Fibroblast of upper back skin (primary cell): ENCODE results near the gene NAPG.
A peak's percentile ranks its signal among the peaks of the same experiment; 100 is the strongest.
"Not testable (repeated sequence)": the region's sequence is repeated elsewhere in the genome, so short reads cannot be mapped to it uniquely, and the experiment has no call there.

ENCODE experiments used
- DNase-seq: peaks from one replicate; pipeline ENCODE4 v3.0.0-alpha.2; 2013

Gene NAPG

DNA sequence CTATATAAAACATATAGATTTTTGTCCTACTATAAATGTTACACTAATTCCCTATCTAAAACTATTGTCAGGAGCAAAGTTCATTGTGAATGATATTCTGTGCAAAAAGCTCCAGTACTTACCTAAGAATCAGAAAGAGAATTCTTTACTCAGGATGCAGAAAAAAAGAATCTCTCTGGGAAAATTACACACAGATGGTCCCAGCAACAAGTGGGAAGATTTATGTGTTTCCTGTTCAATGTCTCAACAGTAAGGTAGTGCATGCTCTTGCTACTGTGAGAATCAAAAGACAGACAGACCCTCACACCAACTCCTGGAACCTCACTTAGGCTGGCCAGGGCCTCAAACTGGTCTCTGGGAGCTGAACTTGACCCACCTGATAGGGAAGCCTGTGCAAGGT, 11.2 kb upstream of the NAPG start:
- peak; percentile 56 for DNase-seq

DNA sequence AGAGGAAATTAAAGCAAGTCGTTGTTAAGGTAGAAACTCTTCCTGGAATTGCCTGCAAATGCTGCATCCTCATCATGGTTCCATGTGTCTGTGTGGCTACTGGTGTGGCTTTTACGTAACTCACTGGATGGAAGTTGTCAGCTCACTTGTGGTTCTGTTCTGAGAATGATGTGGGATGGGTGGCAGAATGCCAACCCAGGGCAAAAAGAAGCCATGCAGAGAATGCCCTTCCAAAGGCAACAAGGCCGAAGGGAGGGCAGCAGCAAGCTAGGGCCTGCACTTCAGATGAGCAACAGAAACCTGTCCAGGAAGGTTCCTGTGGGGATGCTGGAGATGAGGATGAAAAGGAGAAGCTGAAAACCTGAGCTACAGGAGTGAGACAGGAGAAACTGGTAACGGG, 10.4 kb upstream of the NAPG start:
- DNase-seq = no peak

DNA sequence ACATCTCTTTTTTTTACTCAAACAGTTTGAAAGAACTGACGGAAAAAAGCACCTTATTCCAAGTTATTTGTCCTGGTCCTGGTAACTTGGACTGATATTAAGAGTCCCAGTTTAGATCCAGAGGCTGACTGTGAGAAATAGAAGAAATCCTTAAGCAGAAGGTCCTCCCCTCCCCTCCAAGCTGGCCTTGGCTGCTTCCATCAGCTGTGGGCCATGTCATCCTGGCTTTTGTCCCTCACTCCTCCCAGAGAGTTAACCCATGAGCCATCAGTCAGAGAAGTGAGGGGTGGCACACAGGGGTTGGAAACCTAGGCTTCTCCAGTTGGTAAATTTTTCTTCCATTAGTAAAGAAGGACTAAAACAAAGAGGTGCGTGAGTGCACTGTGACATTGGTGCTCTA, 9.7 kb upstream of the NAPG start:
- DNase-seq = no peak

DNA sequence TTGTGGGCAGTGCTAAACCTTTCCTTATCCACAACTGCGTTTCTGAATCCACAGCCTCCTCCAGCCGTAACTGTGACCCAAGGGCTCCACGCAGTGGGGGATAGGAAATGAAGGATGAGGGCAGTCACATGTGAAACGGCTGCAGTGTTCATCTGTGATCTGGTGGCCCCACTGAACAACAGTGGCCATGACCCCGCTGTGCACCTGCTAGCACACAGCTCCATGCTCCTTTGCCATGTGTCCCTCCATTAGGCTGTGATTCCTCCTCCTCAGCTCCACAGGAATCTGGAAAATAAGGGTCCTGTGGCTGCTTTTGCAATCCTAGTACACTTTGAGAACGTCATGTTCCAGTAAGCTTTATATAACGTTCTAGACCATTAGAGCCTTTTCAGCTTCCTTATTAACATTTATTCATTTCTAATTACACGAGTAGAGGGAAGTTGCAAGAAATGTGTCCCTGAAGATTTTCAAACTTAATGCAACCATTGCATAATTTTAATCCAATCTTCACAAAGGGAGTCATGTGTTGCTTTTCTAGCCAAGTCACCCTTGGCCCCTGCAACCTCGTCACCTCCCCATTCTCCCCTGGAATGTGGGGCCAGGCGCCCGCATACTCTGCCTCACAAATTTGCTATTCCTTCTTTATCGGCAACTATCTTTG, 7.1 kb upstream of the NAPG start:
- DNase-seq = peak; percentile 62

DNA sequence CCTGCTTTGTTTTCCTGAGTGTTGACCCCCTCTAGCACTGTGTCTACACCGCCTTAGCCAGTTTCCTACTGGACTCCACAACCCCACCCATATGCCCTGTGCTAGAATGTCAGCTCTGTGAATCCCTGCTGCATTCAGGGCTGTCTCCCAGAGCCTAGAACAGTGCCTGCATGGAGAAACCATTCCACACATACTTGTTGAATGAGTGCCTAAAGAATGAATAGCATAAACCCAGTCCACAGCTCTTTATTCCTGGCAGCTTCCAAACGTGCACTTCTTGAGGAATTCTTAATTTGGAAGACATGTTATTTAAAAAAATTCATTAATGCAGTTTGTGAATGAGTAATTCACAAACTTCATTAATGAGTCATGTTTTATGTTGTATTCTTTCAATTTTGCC, 6.5 kb upstream of the NAPG start:
- peak; percentile 68 for DNase-seq

DNA sequence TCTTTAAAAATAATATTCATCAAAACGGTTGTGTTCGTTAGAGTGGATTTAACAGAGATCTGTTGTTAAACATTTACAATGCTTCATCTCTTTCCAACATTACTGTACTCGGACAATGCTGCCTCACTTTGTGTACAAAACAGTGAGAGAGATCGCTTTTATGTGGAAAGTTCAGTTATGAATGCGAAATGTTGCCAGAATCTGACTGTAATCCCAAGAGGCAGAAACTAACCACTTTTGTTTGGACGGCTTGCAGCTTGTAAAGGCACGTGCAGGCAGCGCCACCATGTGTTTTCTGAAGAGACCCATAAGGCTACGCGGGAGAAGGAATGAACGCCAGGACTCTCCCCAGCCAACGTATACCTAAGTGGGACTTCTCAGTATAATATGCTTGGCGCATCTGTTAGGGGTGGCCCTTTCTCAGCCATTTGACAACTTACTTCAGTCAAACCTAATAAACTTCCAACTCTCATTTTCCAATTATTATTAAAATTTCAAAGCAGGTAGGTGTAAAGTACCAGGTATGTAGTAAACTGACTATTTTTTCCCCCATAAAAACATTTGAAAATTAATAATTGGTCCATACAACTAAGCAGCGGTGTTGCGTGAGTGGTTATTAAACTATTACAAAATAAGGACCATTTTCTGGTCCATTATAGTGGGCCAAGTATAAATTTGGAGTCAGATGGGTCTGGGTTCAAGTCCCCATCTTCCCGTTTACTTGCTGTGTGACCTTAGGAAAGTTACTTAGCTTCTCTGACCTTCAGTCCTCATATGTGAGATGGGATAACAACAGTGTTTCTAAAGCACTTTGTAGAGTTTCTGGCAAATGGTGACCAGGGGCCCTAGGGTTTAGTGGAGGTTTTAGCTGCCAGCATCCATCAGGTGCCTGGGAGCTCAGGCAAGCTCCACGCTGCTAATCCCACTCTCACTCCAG, 5.6 kb upstream of the NAPG start:
- peak; percentile 96 for DNase-seq

DNA sequence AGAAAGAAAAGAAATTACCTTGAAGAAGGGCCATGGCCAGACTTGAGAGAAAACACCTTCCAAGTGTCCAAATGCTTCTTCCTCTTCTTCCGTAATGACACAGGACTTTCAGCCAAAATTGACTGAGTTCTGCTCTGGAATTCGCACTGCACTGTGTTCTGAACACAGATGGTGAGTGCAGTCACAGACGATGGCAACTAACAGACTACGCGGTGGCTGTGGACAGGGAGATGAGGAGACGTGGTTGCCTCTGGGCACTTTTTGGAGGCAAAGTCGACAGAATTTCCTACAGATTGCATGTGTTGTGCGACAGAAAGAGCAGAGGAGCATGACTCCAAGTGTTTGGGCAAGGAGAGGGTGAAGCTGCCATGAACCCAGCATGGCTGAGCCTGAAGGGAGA, 4.3 kb upstream of the NAPG start:
- DNase-seq = no peak

DNA sequence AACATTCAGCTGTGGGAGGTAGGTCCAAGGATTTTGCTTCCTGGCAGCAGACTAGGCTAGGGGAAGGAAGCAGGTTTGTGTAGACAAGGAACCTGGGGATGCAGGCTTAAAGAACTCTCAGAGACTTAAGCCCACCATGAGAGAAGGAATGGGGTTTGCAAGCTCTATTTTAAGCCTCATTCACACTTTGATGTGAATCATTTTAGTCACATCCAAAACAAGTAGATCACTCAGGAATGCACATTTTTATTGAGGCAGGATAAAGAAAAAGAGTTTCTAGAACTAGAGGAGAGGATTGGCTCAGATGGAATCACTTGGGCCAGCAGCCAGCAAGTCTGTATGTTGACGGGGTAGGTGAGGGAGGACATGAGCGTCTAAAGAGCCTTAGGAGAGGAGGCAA, 3.3 kb upstream of the NAPG start:
- DNase-seq = no peak

DNA sequence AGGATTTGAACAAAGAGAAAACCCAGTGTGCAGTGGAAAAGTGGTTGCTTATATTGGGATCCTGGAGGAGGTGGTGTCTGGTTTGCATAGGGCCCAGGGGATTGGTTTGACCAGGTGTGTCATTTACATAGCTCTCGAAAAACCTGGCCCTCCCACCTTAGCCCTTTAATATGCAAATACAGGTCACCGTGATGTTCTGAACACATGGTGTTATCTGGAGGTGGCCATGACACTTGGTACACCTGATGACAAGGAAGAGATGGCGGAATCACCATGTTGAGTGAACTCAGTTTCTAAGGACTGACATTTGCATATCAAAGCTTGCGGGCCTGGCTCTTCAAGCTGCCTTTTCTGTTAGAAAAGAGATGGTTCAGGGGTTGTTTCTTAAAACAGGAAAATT, 2.3 kb upstream of the NAPG start:
- DNase-seq = no peak

DNA sequence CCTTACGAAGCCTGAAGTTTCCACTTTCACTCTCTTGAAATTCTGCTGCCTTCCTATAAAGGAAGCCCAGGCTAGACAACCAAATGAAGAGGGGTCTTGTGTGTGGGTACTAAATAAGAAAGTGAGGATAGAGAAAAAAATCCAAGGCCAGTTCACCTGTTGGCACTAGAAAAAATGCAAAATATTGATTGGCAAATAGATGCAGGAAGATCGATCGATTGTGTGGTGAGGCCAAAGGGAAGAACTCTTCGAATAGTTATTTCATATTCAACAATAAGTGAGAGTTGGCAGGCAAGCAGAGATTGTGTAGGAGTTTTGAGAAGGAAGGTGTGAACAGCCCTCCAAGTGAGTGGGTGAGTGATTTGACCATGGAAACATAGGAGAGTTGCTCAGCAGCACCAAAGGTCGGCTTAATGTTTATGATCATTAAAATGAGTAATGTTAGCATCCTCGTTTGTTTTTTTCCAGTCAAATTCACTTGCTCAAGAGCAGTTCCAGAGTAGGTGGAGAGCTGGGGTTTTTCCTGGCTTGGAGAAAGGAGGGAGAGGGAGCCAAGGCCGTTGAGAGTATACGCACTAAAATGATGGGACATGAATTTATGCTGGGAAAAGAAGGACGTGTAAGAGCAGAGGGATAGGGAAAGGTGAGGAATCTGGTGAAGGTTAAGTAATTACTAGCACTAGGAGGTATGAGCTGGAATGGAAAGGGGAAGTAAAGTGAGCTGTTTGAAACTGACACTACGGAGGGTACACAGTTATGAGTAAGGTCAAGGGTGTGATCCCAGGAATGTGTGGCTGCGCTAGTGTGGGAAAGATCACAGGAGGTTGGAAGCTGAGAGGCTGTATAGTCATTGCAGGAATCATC, 1.1 kb upstream of the NAPG start:
- DNase-seq = peak; percentile 66

DNA sequence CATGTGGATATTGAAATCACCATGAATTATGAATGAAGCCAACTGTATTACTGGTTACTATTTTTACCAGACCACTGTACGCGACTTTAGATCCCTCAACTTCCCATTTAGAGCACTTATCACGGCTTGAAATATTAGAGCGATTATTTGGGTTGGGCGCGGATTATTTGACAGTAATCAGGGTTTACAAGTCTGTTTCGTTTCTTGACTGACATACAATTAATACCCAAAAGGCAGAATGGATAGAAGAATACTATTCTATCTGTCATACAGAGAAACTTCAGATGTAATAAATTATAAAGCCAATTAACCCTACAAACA, 496 bp upstream of the NAPG start:
- DNase-seq = no peak

DNA sequence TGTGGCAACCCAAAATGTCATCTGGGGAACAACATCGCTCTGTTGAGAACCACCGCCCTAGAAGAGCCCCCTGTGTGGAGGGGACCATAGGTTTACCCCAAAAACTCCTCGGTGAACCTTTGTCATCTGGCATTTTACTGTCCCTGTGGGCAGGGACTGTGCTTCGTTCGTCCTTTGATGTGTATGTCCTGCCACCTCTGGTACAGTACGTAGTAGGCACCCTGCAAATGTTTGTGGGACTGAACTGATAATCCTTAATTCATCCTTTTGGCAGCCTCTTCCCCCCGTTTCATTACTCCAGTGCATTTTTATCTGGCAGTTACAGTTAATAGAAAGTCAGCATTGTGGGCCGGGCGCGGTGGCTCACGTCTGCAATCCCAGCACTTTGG, 728 bp downstream of the NAPG start:
- no peak for DNase-seq

DNA sequence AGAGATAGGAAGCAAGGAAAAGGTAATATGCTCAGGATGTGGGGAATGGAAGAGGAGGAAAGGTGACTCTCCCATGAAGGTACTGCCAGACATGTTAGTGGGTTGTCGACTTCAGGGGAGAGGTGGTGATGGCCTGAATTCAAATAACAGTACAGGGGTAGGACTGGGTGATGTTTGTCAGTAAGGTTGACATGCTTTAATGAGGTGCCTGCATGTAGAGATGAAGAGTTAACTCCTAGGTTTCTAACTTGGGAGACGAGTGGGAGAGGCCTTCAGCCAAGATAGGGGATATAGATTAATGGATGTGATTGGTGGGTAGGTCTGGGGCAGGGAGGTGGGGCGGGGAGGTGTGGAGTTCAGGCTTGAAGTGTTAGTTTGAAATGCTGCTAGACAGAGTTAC, 2.6 kb downstream of the NAPG start:
- DNase-seq = no peak

DNA sequence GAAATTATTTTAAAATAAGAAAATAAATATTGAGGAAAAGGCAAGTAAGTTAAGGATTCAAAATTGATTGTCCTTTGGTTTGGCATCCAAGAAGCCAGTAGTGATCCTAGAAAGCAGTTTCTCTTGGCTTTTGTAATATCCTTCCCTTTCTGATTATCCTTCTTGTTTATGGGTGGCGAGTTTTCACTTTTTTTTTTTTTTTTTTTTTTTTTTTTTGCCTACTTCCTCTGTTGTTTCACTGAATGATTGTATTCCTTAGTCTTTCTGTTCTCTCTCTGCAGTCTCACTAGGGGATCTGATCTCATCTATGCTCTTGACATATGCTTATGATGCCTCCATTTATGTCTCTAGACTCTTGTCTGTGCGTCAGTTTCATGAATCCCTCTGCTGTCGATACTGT, 4.2 kb downstream of the NAPG start:
- no peak for DNase-seq

DNA sequence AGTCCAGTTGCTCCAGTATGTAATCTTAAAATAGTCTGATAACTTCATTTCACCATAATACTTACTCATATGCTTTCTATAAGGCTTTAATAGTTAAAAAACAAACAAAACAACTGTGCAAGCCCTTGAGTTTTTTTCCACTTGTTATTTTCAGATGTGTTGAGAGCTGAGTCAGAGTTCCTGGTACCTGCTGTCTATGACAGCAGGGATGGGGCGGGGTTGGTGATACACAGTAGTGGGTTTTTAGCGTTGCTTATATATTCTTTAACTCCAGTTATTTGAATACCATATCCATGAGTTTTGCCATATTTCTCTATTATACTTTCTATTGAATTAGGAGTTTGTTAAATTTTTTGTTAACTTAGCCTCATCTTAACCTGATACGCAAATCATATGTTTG, 5.0 kb downstream of the NAPG start:
- DNase-seq = no peak

DNA sequence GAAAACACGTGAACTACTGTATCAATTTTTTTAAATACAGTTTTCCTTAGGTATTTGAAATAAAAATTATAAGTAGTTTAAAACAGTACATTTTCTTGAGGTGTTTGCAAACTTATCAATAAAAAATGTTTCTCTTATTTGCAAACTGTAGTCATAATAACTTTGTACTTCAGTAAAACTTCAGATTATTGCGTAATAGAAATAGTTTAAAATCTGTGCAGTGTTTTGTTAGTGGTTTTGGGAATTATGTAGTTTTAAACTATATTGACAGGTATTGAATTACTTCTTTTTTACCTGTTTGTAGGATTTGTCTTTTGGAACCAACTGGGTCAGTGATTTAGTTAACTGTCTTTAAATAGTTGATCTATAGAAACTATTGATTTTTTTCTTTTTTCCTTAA, 7.3 kb downstream of the NAPG start:
- no peak for DNase-seq

DNA sequence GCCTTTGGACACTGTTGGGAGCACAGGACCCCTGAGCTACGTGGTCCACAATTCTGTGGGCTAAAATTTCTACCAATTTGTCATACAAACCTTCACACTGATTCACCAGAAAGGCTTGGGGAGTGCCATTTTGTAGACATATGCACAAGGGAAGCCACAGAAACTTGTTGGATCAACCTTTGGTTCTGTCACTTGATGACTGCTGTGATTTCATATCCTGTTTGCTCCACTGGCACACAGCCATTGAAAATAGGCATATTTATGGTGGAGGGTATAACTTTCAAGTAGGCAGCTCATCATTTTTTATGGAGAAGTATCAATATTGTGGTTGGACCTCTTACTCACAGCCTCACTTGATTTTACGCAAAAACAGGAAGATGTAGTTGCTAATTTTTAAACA, 10.5 kb downstream of the NAPG start:
- DNase-seq = no peak

DNA sequence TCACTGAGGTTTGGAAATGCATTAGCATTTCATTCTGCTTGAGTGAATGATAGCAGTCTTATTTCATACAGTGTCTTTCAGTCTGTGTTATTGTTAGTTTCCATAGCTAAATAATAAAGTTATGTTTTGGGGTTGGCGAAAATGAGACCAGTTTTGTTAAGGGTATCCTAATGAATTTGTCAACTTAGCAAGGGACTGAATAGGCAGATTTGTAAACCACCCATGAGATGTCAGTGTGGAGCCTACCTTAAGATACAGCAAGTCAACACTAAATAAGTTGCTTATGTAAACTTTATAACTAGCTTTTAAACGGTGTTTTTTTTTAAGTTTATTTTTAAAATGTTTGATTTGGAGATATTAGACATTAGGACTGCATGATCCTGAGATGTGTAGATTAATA, 11.9 kb downstream of the NAPG start:
- no peak for DNase-seq

DNA sequence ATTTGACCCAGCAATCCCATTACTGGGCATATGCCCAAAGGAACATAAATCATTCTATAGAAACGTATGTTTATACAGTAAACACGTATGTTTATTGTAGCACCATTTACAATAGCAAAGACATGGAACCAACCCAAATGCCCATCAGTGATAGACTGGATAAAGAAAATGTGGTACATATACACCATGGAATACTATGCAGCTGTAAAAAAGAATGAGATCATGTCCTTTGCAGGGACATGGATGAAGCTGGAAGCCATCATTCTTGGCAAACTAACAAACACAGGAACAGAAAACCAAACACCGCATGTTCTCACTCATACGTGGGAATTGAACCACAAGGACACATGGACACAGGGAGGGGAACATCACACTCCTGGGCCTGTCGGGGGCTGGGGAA, 13.3 kb downstream of the NAPG start:
- not testable (repeated sequence) for DNase-seq

DNA sequence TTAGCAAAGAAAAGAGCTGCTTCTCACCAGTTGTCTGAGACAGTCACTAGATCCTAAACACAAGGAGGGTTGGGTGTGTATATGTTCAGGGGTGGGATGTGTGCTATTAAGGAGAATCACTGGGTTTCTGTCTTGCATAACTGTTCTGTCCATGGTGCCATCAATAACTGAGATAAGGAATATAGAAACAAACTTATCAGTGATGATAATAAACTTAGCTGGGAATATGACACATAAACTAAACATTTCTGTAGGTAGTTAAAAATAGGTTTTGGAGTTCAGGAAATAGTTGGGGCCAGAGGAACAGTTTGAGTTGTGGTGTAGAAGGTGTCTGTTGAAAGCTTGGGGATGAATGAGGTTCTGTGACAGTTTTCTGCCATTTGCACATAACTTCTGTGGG, 17.4 kb downstream of the NAPG start:
- DNase-seq = no peak

DNA sequence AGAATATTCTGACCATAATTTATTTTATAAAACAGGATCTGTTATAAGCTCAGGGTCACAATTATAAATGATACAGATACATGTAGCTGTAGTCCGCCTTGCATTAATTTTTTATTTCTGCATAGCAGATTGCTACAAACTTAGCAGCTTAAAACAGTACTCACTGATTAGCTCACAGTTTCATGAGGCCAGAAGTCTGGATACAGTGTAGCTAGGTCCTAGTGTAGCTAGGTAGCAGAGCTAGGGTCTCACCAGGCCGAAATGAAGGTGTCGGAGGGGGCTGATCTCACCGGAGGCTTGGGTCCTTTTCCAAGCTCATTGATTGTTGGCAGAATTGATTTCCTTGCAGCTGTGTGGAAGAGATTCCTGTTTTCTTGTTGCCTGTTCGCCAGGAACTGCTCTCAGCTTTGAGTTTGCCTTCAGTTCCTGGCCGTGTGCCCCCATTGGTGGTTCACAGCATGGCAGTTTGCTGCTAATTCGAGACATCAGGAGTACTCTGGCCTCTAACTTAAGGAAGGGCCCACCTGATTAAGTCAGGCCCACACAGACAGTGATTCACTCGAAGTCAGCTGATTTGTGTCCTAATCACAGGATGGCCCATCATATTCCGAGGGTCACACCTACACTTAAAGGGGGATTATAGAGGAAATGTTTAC, 18.4 kb downstream of the NAPG start:
- no peak for DNase-seq

DNA sequence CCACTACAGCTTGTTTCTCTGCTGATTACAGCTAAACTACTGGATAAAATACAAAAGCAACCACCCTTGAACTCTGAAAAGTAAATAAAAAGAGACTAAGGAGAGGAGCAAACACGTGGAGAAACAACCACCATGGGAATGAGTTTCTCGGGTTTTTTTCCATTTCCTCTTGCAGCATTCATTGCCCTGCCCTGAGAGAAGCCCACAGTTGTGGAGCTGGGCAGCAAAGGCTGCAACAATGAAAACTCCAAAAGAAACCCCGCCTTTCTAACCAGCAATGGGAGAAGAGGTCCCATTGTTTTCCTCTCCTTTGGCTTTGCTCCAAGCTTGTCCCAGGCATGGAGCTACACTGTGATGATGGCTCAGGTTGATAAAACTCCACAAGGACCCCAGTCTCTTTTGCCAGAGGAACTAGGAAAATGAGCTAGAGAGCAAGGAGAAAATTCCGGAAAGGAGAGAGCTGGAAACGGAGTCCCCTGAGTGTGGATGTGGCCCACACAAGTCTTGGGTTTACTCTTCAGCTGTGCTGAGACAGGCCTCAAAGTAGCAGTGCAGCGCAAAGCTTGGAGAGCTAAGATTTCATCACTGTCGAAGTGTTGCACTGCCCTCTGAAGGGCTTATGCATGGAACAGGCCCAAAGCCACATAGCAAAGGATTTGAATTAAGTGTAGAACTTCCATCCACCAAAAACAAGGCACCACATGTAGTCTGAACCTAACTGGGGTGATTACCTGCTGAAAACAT, 20.9 kb downstream of the NAPG start:
- no peak for DNase-seq

DNA sequence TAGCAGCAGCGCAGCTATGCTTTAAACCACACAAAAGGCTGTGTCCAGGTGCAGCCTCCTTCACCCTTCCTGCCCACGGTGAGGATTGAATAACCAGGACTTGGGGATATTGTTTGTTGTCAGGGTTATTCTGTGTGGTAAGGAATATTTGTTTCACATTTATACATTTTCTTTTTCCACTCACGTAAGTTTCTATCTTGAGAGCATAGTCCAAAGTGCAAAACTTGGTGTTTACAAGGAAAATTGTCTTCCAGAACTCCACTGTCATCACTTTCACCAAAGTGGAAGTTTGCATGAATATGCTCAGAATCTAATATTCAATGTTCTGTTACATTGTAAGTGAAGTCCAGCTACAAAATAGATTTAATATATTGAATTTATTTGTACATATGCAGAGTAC, 26.4 kb downstream of the NAPG start:
- DNase-seq = no peak
